Vagina (tissue), 2 donors: ENCODE data around the gene GPER1.
A peak's percentile ranks its signal among the peaks of the same experiment; 100 is the strongest.

Experiments
- POLR2AphosphoS5 ChIP-seq, 2 donors: sonication (generic); formaldehyde crosslinking; IDR thresholded peaks; one replicate each; pipeline ENCODE4 v1.9.0; 2017; ENCODE audit warnings: antibody characterized with exemption in 2 of 2, mild to moderate bottlenecking in 2 of 2, low read depth in 1 of 2; ENCODE audit not compliant: insufficient read depth in 1 of 2
- TF ChIP-seq, protein P1 (sequence below), 3 experiments: fragments of 450-650 bp in 2 of 3; fragments of 200-600 bp in 1 of 3; sonication (generic) in 1 of 3; IDR thresholded peaks; one replicate each; pipeline ENCODE4 v1.5.1; 2017 to 2019; ENCODE audit warnings: antibody characterized with exemption in 3 of 3, mild to moderate bottlenecking in 2 of 3, moderate library complexity in 2 of 3

DNA sequence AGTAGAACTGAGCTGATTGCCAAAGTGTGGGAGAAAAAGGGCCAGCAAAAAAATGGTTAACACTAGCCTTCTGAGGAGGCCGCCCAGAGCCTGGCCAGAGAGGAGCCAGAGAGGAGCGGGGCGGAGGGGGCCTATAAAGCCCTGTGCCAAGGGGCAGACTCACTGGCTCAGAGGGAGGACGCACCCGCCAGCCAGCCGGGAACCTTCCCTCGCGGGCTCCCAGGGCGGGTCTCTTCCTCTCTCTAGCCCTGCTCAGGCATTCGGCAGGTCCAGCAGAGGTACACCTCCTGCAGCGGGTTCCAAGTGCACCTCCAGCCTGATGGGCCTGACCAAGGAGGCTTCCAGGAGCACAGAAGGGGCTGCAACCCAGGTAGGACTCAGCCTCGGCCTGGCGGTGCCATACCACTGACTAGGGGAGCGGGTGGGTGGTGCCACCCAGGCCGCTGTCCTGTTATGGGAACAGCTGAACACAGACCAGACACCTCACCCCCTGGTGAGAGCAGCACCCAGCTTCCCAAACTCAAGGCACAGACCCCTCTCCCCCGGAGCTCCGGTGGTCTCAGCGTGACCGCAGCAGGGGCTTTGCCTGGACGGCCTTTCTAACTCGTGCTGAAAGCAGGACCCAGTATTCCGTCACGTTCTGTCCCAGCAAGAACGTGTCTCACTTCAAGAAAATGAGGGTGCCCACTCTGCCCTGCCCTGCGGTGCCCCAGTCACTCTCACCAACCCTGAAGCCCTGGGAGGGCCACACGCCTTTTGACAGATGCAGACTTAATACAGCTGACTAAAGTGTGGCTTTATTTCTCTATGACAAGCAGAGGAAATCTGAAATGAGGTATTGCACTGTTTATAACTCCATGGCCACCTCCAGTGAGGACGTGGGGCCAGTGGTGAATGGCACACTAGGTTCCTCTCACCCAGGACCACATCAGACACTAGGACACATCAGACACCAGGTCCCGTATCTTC is at the start of gene GPER1:
- peak in 1 of 2 donors; percentile 51 for TF ChIP-seq POLR2AphosphoS5 (IDR thresholded peaks at IDR 0.05; ENCODE audit: insufficient read depth in 1 of 2, low read depth in 1 of 2)
- TF ChIP-seq, protein P1, sequence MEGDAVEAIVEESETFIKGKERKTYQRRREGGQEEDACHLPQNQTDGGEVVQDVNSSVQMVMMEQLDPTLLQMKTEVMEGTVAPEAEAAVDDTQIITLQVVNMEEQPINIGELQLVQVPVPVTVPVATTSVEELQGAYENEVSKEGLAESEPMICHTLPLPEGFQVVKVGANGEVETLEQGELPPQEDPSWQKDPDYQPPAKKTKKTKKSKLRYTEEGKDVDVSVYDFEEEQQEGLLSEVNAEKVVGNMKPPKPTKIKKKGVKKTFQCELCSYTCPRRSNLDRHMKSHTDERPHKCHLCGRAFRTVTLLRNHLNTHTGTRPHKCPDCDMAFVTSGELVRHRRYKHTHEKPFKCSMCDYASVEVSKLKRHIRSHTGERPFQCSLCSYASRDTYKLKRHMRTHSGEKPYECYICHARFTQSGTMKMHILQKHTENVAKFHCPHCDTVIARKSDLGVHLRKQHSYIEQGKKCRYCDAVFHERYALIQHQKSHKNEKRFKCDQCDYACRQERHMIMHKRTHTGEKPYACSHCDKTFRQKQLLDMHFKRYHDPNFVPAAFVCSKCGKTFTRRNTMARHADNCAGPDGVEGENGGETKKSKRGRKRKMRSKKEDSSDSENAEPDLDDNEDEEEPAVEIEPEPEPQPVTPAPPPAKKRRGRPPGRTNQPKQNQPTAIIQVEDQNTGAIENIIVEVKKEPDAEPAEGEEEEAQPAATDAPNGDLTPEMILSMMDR (IDR thresholded peaks at IDR 0.05): no peak
